Natural killer cell (primary cell): Measurements from ENCODE around the gene SPRING1. TPM values are rescaled to one million over a fixed set of nuclear protein-coding genes. Genes with fewer than 3 reads are reported as not detected.

ENCODE experiments used
- ATAC-seq, 3 donors: fragments of 150-1000 bp in 2 of 3; fragments of 200-7000 bp in 1 of 3; cut with Tn5 transposase; 1 replicate in 1 of 3; 2 replicates in 2 of 3; pipeline ENCODE4 v1.10.0; 2021; ENCODE audit warnings: mild to moderate bottlenecking in 2 of 3, moderate library complexity in 2 of 3
- DNase-seq, 2 donors: peaks; one replicate each; pipeline versions ENCODE4 v3.0.0 to v3.0.0-alpha.2; 2013 to 2021; ENCODE audit warnings: mixed read lengths in 1 of 2
- H3K27ac ChIP-seq: one replicate; pipeline ENCODE4 v1.5.1; 2013; ENCODE audit warnings: mild to moderate bottlenecking, low read length
- H3K27me3 ChIP-seq: one replicate; pipeline ENCODE4 v1.6.1; 2013; ENCODE audit warnings: low read length; ENCODE audit not compliant: control insufficient read depth, insufficient read depth
- H3K36me3 ChIP-seq: one replicate; pipeline ENCODE4 v1.6.1; 2013; ENCODE audit warnings: low read length; ENCODE audit not compliant: control insufficient read depth, insufficient read depth
- H3K4me1 ChIP-seq: one replicate; pipeline ENCODE4 v1.6.1; 2013; ENCODE audit warnings: low read length; ENCODE audit not compliant: control insufficient read depth, insufficient read depth
- H3K4me3 ChIP-seq: one replicate; pipeline ENCODE4 v1.5.1; 2013; ENCODE audit warnings: low read length
- H3K9me3 ChIP-seq: one replicate; pipeline ENCODE4 v1.6.1; 2013; ENCODE audit warnings: low read length; ENCODE audit not compliant: control insufficient read depth, insufficient read depth
- H3K27ac Mint-ChIP-seq, 2 donors: one replicate each; pipeline ENCODE4 v1.8.0; 2022; ENCODE audit warnings: mild to moderate bottlenecking in 2 of 2, mixed read lengths in 2 of 2, moderate library complexity in 1 of 2
- H3K27me3 Mint-ChIP-seq, 2 donors: one replicate each; pipeline ENCODE4 v1.8.0; 2022; ENCODE audit warnings: low read depth in 2 of 2, mixed read lengths in 2 of 2
- H3K36me3 Mint-ChIP-seq: one replicate; pipeline ENCODE4 v1.8.0; 2022; ENCODE audit warnings: mixed read lengths
- H3K4me1 Mint-ChIP-seq, 2 donors: one replicate each; pipeline ENCODE4 v1.8.0; 2022; ENCODE audit warnings: mixed read lengths in 2 of 2
- H3K4me3 Mint-ChIP-seq: one replicate; pipeline ENCODE4 v1.8.0; 2022; ENCODE audit warnings: mild to moderate bottlenecking, moderate library complexity, mixed read lengths
- H3K9me3 Mint-ChIP-seq, 2 donors: one replicate each; pipeline ENCODE4 v1.8.0; 2022; ENCODE audit warnings: mixed read lengths in 2 of 2
- WGBS: methylation state at CpG from one replicate; pipeline ENCODE4 v1.1.7; 2013; ENCODE audit warnings: missing lambda C conversion rate; ENCODE audit not compliant: insufficient coverage; 5-methylcytosine and 5-hydroxymethylcytosine counted together
- intact Hi-C: fragments of 100-400 bp; cut with micrococcal nuclease; formaldehyde crosslinking; loops from one replicate; pipeline ENCODE4 v1.14.2; 2022
- total RNA-seq, 4 donors: library from RNA; stranded (reverse); fragments of 120-200 nt in 1 of 4; gene quantifications; one replicate each; pipeline versions ENCODE4 v1.2.3 to v1.2.4, GENCODE V29; 2013 to 2022
- TF ChIP-seq, protein P1 (sequence below): fragments of 200-600 bp; IDR thresholded peaks from one replicate; pipeline ENCODE4 v1.8.0; 2022; ENCODE audit warnings: antibody characterized with exemption

SPRING1 gene
- total RNA-seq, 3 donors from 2014 or later (not counting 1 experiment from before 2014, with no cell fraction given), result 24.4 to 37.2 (median 30.4) TPM

DNA sequence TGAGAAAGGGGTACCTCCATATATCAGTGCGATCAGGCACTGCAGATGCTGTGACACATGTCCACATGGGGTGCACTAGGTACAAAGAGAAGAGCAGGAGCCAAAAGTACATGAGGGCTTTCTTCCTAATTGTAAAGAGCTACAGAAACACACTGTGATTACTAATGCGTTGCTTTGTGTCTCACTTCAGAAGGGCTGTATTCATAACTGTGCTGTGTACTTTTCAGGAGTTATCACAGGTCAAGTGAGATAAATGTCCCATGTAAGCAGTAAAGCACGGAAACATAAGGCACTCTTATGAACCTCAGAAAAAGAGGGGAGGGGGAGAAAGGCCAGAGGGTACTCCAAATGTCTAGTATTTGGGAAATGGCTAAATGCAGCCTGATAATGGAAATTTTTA, 10.6 kb downstream of the SPRING1 start:
- H3K27ac ChIP-seq, result no peak overlapping the region
- no peak overlapping the region for H3K27ac Mint-ChIP-seq
- TF ChIP-seq, protein P1, sequence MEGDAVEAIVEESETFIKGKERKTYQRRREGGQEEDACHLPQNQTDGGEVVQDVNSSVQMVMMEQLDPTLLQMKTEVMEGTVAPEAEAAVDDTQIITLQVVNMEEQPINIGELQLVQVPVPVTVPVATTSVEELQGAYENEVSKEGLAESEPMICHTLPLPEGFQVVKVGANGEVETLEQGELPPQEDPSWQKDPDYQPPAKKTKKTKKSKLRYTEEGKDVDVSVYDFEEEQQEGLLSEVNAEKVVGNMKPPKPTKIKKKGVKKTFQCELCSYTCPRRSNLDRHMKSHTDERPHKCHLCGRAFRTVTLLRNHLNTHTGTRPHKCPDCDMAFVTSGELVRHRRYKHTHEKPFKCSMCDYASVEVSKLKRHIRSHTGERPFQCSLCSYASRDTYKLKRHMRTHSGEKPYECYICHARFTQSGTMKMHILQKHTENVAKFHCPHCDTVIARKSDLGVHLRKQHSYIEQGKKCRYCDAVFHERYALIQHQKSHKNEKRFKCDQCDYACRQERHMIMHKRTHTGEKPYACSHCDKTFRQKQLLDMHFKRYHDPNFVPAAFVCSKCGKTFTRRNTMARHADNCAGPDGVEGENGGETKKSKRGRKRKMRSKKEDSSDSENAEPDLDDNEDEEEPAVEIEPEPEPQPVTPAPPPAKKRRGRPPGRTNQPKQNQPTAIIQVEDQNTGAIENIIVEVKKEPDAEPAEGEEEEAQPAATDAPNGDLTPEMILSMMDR, result no peak
- no peak for DNase-seq
- H3K9me3 ChIP-seq, result no peaks in the 10 kb centered on the region
- ATAC-seq, result no peak
- no peaks in the 10 kb centered on the region for H3K9me3 Mint-ChIP-seq
- H3K36me3 ChIP-seq, result peaks cover 8% of the 10 kb centered on the region
- no peaks in the 10 kb centered on the region for H3K27me3 Mint-ChIP-seq
- no peaks in the 10 kb centered on the region for H3K27me3 ChIP-seq
- no peaks in the 10 kb centered on the region for H3K4me1 ChIP-seq
- no peak overlapping the region for H3K4me3 ChIP-seq
- peaks cover 34 to 35% of the 10 kb centered on the region in 2 donors for H3K4me1 Mint-ChIP-seq
- no peak overlapping the region for H3K4me3 Mint-ChIP-seq
- WGBS, result 92% methylated on average over 3 of the region's 3 CpGs
- H3K36me3 Mint-ChIP-seq, result peaks cover 5% of the 10 kb centered on the region
- intact Hi-C loops, result no loop called here

DNA sequence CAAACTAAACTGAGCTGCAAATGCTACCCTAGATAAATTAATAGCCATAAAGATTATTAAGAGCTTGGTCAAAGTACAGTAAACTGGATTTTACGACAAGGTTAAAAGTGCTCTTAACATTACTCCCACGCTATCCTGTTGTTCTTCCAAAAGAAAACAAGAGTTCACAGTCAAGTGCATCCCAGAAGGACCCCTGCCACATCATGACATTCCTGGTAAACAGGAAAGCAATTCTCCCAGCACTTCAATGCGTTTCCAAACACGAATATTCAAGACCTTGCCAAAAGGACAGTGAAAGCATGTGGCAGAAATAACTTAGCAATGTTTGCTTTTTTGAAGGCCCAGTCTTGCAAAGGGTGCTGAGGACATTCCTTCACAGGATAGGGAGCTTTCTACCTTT, 11.2 kb downstream of the SPRING1 start:
- 95% methylated on average over 4 of the region's 4 CpGs for WGBS
- Histone ChIP-seq H3K27ac (no peak overlapping the region), H3K4me3 (no peak overlapping the region), H3K27me3 (no peaks in the 10 kb centered on the region), H3K4me1 (no peaks in the 10 kb centered on the region), H3K36me3 (peaks cover 14% of the 10 kb centered on the region), H3K9me3 (no peaks in the 10 kb centered on the region)
- peaks cover 11% of the 10 kb centered on the region for H3K36me3 Mint-ChIP-seq
- H3K9me3 Mint-ChIP-seq, result no peaks in the 10 kb centered on the region
- no peak for ATAC-seq
- intact Hi-C loops, result no loop called here
- H3K27me3 Mint-ChIP-seq, result no peaks in the 10 kb centered on the region
- H3K4me3 Mint-ChIP-seq, result no peak overlapping the region
- no peak for DNase-seq
- TF ChIP-seq, protein P1, result no peak
- H3K4me1 Mint-ChIP-seq, result peaks cover 39 to 40% of the 10 kb centered on the region in 2 donors
- H3K27ac Mint-ChIP-seq, result no peak overlapping the region

DNA sequence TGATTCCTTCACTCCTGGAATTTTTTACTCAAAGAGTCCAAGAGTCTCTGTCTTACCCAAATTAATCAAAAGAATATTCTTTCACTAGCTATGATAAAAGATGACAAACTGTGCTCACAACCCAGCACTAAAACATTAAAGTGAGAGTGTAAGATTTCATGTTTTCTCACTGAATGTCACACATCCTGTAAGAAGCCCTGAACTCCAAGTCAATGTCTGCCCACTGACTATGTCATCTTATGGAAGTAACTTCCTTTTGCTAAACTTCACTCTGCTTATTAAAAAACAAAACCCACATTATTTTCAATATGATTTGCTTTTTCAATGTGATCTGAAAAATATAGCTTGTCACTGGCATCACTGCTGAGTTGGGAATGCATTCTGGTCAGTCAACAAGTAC, 15.6 kb downstream of the SPRING1 start:
- H3K36me3 ChIP-seq, result peaks cover 53% of the 10 kb centered on the region
- H3K27ac ChIP-seq, result no peak overlapping the region
- H3K9me3 ChIP-seq, result no peaks in the 10 kb centered on the region
- H3K36me3 Mint-ChIP-seq, result peaks cover 15% of the 10 kb centered on the region
- H3K27me3 Mint-ChIP-seq, result no peaks in the 10 kb centered on the region
- H3K27me3 ChIP-seq, result no peaks in the 10 kb centered on the region
- DNase-seq (no peak), ATAC-seq (no peak)
- peaks cover 27 to 30% of the 10 kb centered on the region in 2 donors for H3K4me1 Mint-ChIP-seq
- H3K4me1 ChIP-seq, result no peaks in the 10 kb centered on the region
- TF ChIP-seq, protein P1, result no peak
- no peak overlapping the region for H3K4me3 Mint-ChIP-seq
- H3K27ac Mint-ChIP-seq, result peak overlapping the region in 1 of 2 donors; percentile 6
- no peak overlapping the region for H3K4me3 ChIP-seq
- intact Hi-C loops, result no loop called here
- H3K9me3 Mint-ChIP-seq, result no peaks in the 10 kb centered on the region

DNA sequence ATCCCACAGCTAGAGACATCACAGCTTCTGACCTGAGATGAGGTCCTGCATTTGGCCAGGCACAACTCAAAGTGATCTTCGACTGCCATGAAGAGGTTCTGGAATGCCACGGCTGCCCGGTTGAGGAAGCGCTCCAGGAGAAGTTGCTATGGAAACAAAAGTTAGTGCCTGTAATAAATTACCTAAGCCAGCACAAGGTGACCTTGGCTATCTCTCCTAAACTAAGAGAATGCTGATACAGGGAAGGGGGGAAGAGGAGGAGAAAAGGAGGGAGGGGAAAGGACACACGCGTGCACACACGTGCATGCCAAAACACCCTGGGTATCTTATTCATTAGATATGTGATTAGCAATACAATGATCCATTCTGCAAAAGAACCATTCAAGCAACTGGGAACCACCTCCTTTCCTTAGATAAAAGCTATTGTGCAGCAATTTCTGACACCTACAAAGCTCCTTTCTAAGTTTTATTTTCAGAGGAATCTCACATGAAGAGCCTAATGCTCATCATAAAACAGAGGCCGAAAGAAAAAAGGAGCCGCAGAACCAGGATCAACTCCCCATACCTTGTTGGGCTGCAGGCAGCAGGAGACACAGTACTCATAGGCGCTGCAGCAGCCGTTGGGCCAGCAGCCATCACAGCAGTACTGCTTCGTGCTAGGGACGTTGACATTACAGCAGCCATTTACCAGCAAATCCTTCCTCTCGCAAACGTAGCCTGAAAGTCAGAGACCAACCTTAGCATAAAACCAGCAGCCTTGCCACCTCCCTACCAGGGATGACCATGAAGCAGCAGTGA, 17.9 kb downstream of the SPRING1 start:
- Histone ChIP-seq H3K4me1 (no peaks in the 10 kb centered on the region), H3K36me3 (peaks cover 64% of the 10 kb centered on the region), H3K27me3 (no peaks in the 10 kb centered on the region), H3K9me3 (no peaks in the 10 kb centered on the region), H3K27ac (no peak overlapping the region), H3K4me3 (no peak overlapping the region)
- no peak overlapping the region for H3K4me3 Mint-ChIP-seq
- no peak overlapping the region for H3K27ac Mint-ChIP-seq
- ATAC-seq, result no peak
- no peaks in the 10 kb centered on the region for H3K9me3 Mint-ChIP-seq
- intact Hi-C loops, result no loop called here
- TF ChIP-seq, protein P1, result no peak
- H3K36me3 Mint-ChIP-seq, result peaks cover 22% of the 10 kb centered on the region
- 98% methylated on average over 15 of the region's 15 CpGs for WGBS
- peaks cover 14 to 15% of the 10 kb centered on the region in 2 donors for H3K4me1 Mint-ChIP-seq
- no peak for DNase-seq
- no peaks in the 10 kb centered on the region for H3K27me3 Mint-ChIP-seq
